A673 (cell line): ENCODE data around the gene KNCN. TPM values are rescaled to one million over a fixed set of nuclear protein-coding genes. Genes with fewer than 3 reads are reported as not detected.

Source experiments
- BruUV-seq: library from RNA; stranded (reverse); fragments of 400-500 nt; replicated peaks from 2 replicates; lab custom pipeline; 2021; lab: Mats Ljungman, UMichigan
- CTCF ChIA-PET: fragments of 300-600 bp; sonication (Branson Sonifier 250); formaldehyde crosslinking; loops from one replicate; lab custom pipeline; 2022; ENCODE audit warnings: antibody characterized with exemption; lab: Charles Lee
- POLR2A ChIA-PET: fragments of 300-600 bp; sonication (Branson Sonifier 250); formaldehyde crosslinking; loops from one replicate; lab custom pipeline; 2022; ENCODE audit warnings: antibody characterized with exemption; ENCODE audit not compliant: low non-redundant PET; lab: Charles Lee
- DNase-seq: peaks from one replicate; pipeline ENCODE4 v3.0.0-alpha.2; 2015; ENCODE audit warnings: low spot score
- H3K27ac ChIP-seq: fragments of 200-600 bp; sonication (generic); 2 replicates; pipeline ENCODE4 v1.5.1; 2016; ENCODE audit warnings: mixed run types, low read depth, mild to moderate bottlenecking, mixed read lengths, antibody characterized with exemption, low read length; ENCODE audit not compliant: poor library complexity, severe bottlenecking
- H3K27me3 ChIP-seq: fragments of 200-600 bp; sonication (generic); replicated peaks from 2 replicates; pipeline ENCODE4 v1.6.1; 2017; ENCODE audit warnings: mixed run types, low read depth, mild to moderate bottlenecking, mixed read lengths, antibody characterized with exemption, low read length; ENCODE audit not compliant: insufficient read depth, poor library complexity
- H3K36me3 ChIP-seq: fragments of 200-600 bp; sonication (generic); 2 replicates; pipeline ENCODE4 v1.6.1; 2016; ENCODE audit warnings: mixed run types, mild to moderate bottlenecking, mixed read lengths, antibody characterized with exemption, low read length; ENCODE audit not compliant: insufficient read depth, poor library complexity, severe bottlenecking
- H3K4me1 ChIP-seq: fragments of 200-600 bp; sonication (generic); 2 replicates; pipeline ENCODE4 v1.6.1; 2017; ENCODE audit warnings: mixed run types, mild to moderate bottlenecking, mixed read lengths, antibody characterized with exemption, low read length; ENCODE audit not compliant: insufficient read depth, poor library complexity, severe bottlenecking
- H3K4me3 ChIP-seq: fragments of 200-600 bp; sonication (generic); 2 replicates; pipeline ENCODE4 v1.5.1; 2016; ENCODE audit warnings: low read depth, mixed run types, mild to moderate bottlenecking, mixed read lengths, low read length; ENCODE audit not compliant: poor library complexity, severe bottlenecking
- H3K9me3 ChIP-seq: fragments of 200-600 bp; sonication (generic); 2 replicates; pipeline ENCODE4 v1.6.1; 2016; ENCODE audit warnings: mixed run types, low read depth, mild to moderate bottlenecking, mixed read lengths, antibody characterized with exemption, low read length; ENCODE audit not compliant: poor library complexity, severe bottlenecking
- CTCF ChIP-seq: fragments of 300-800, 200-600 bp; sonication (generic); conservative IDR thresholded peaks from 2 replicates; pipeline ENCODE4 v1.5.1; 2017; ENCODE audit warnings: low read depth, mild to moderate bottlenecking, antibody characterized with exemption, low read length, moderate library complexity, mixed read lengths
- EZH2 ChIP-seq: fragments of 200-600 bp; sonication (generic); IDR thresholded peaks from 2 replicates; pipeline ENCODE4 v1.6.1; 2017; ENCODE audit warnings: borderline replicate concordance, low read depth, mild to moderate bottlenecking, mixed read lengths, antibody characterized with exemption, low read length; ENCODE audit not compliant: poor library complexity, severe bottlenecking
- intact Hi-C: fragments of 100-400 bp; cut with micrococcal nuclease; formaldehyde crosslinking; loops from one replicate; pipeline ENCODE4 v1.10.0; 2022; ENCODE audit not compliant: unreplicated experiment
- total RNA-seq: library from RNA; stranded (reverse); gene quantifications from 2 replicates; pipeline ENCODE4 v1.2.3, GENCODE V29; 2021

The KNCN gene
- total RNA-seq, 1 experiment from 2014 or later = not detected

- Histone ChIP-seq H3K4me1 (no peaks in the 10 kb centered on the region), H3K27me3 (no peaks in the 10 kb centered on the region), H3K36me3 (no peaks in the 10 kb centered on the region), H3K27ac (no peak overlapping the region), H3K4me3 (no peak overlapping the region), H3K9me3 (no peaks in the 10 kb centered on the region)
- no TSS peak for BruUV-seq
- intact Hi-C loops = no loop called here
- no peak for DNase-seq
- no peak for TF ChIP-seq EZH2
- no peak for TF ChIP-seq CTCF
- CTCF ChIA-PET = no interaction called here
- POLR2A ChIA-PET = no interaction called here
Observed at GRCh38 chr1:46554236-46554596, 2.8 kb upstream of the KNCN start.

GRCh38 chr1:46553506-46553905 lies 2.1 kb upstream of the KNCN start:
- no peak for TF ChIP-seq EZH2
- 0 out of 2 replicates have a peak, but pooled peaks have one; percentile 13 for TF ChIP-seq CTCF
- H3K27ac ChIP-seq = no peak overlapping the region
- CTCF ChIA-PET = interaction anchor here (1.3 kb wide), 1 partner anchor 107 kb away, joined by 3 read pairs; no protein-coding TSS in a partner anchor
- H3K36me3 ChIP-seq = no peaks in the 10 kb centered on the region
- intact Hi-C loops = no loop called here
- H3K27me3 ChIP-seq = no peaks in the 10 kb centered on the region
- DNase-seq = no peak
- POLR2A ChIA-PET = no interaction called here
- H3K9me3 ChIP-seq = no peaks in the 10 kb centered on the region
- BruUV-seq = no TSS peak
- no peak overlapping the region for H3K4me3 ChIP-seq
- no peaks in the 10 kb centered on the region for H3K4me1 ChIP-seq

- Histone ChIP-seq H3K36me3 (no peaks in the 10 kb centered on the region), H3K4me3 (no peak overlapping the region), H3K27ac (no peak overlapping the region), H3K9me3 (no peaks in the 10 kb centered on the region), H3K27me3 (no peaks in the 10 kb centered on the region), H3K4me1 (no peaks in the 10 kb centered on the region)
- no TSS peak for BruUV-seq
- POLR2A ChIA-PET = no interaction called here
- intact Hi-C loops = no loop called here
- CTCF ChIA-PET = interaction anchor here (1.3 kb wide), 1 partner anchor 106 kb away, joined by 3 read pairs; no protein-coding TSS in a partner anchor
- TF ChIP-seq EZH2 (no peak), CTCF (no peak)
- DNase-seq = peak; percentile 29
Observed at GRCh38 chr1:46552357-46553237, 1.1 kb upstream of the KNCN start.
